ENCODE data around the gene MGAT5. TPM values are rescaled to one million over a fixed set of nuclear protein-coding genes. Genes with fewer than 3 reads are reported as not detected.

The MGAT5 gene
- polyA plus RNA-seq, 1 donor: 13.2 TPM

- no peak for DNase-seq (ENCODE audit: low read depth)
These were observed 196.1 kb downstream of the MGAT5 start for GRCh38 chr2:134449751-134450513.

- no peak for DNase-seq (ENCODE audit: low read depth)
These were observed 197.4 kb downstream of the MGAT5 start for GRCh38 chr2:134451347-134451630.

GRCh38 chr2:134452042-134452733, 198.3 kb downstream of the MGAT5 start:
- no peak for DNase-seq (ENCODE audit: low read depth)

GRCh38 chr2:134453476-134453875, 199.6 kb downstream of the MGAT5 start:
- no peak for DNase-seq (ENCODE audit: low read depth)

GRCh38 chr2:134453973-134454372, 200.1 kb downstream of the MGAT5 start:
- no peak for DNase-seq (ENCODE audit: low read depth)

GRCh38 chr2:134454426-134454825, 200.6 kb downstream of the MGAT5 start:
- DNase-seq (ENCODE audit: low read depth): no peak

GRCh38 chr2:134454931-134455330, 201.1 kb downstream of the MGAT5 start:
- DNase-seq (ENCODE audit: low read depth): no peak

GRCh38 chr2:134455426-134455825, 201.6 kb downstream of the MGAT5 start:
- DNase-seq (ENCODE audit: low read depth): no peak

GRCh38 chr2:134457353-134457752, 203.5 kb downstream of the MGAT5 start:
- DNase-seq (ENCODE audit: low read depth): no peak

- DNase-seq (ENCODE audit: low read depth): no peak
These were observed 204.0 kb downstream of the MGAT5 start for GRCh38 chr2:134457765-134458472.

- DNase-seq (ENCODE audit: low read depth): no peak
These were observed 204.6 kb downstream of the MGAT5 start for GRCh38 chr2:134458473-134458853.

- no peak for DNase-seq (ENCODE audit: low read depth)
These were observed 205.1 kb downstream of the MGAT5 start for GRCh38 chr2:134458950-134459349.

- DNase-seq (ENCODE audit: low read depth): no peak
These were observed 206.0 kb downstream of the MGAT5 start for GRCh38 chr2:134459706-134460406.

- DNase-seq (ENCODE audit: low read depth): no peak
These were observed 206.7 kb downstream of the MGAT5 start for GRCh38 chr2:134460583-134460998.

GRCh38 chr2:134461511-134461910, 207.6 kb downstream of the MGAT5 start:
- no peak for DNase-seq (ENCODE audit: low read depth)

- no peak for DNase-seq (ENCODE audit: low read depth)
These were observed 208.4 kb downstream of the MGAT5 start for GRCh38 chr2:134462275-134462674.

GRCh38 chr2:134462791-134463698, 209.2 kb downstream of the MGAT5 start:
- no peak for DNase-seq (ENCODE audit: low read depth)

- no peak for DNase-seq (ENCODE audit: low read depth)
These were observed 209.8 kb downstream of the MGAT5 start for GRCh38 chr2:134463699-134464022.

- no peak for DNase-seq (ENCODE audit: low read depth)
These were observed 211.6 kb downstream of the MGAT5 start for GRCh38 chr2:134465228-134466105.

- no peak for DNase-seq (ENCODE audit: low read depth)
These were observed 212.3 kb downstream of the MGAT5 start for GRCh38 chr2:134466141-134466540.

Measured in forelimb muscle (tissue), 1 donor.